Trophoblast cell (in vitro differentiated cells and primary cell): ENCODE results near the gene TBC1D22A.

ENCODE experiments used
- DNase-seq, 2 donors: peaks; one replicate each; pipeline ENCODE4 v3.0.0-alpha.2; 2016
- H2AFZ ChIP-seq: 2 replicates; pipeline ENCODE4 v1.6.1; 2013; ENCODE audit warnings: low read length, moderate library complexity, mild to moderate bottlenecking; ENCODE audit not compliant: insufficient read depth, poor library complexity
- H2AK5ac ChIP-seq: 2 replicates; pipeline ENCODE4 v1.6.1; 2013; ENCODE audit warnings: mild to moderate bottlenecking, low read length
- H2BK120ac ChIP-seq: 2 replicates; pipeline ENCODE4 v1.6.1; 2013; ENCODE audit warnings: low read length, mild to moderate bottlenecking, moderate library complexity; ENCODE audit not compliant: insufficient read depth, poor library complexity
- H2BK12ac ChIP-seq: 2 replicates; pipeline ENCODE4 v1.6.1; 2013; ENCODE audit warnings: mild to moderate bottlenecking, low read length, moderate library complexity
- H2BK5ac ChIP-seq: 2 replicates; pipeline ENCODE4 v1.6.1; 2013; ENCODE audit warnings: low read length, low read depth, moderate library complexity, mild to moderate bottlenecking; ENCODE audit not compliant: poor library complexity
- H3K14ac ChIP-seq: 2 replicates; pipeline ENCODE4 v1.6.1; 2013; ENCODE audit warnings: mild to moderate bottlenecking, low read length
- H3K18ac ChIP-seq: 2 replicates; pipeline ENCODE4 v1.6.1; 2013; ENCODE audit warnings: mild to moderate bottlenecking, low read length
- H3K23ac ChIP-seq: 2 replicates; pipeline ENCODE4 v1.6.1; 2013; ENCODE audit warnings: low read length
- H3K27ac ChIP-seq: 2 replicates; pipeline ENCODE4 v1.5.1; 2013; ENCODE audit warnings: low read depth, mild to moderate bottlenecking, inconsistent platforms, low read length, moderate library complexity
- H3K27me3 ChIP-seq: 2 replicates; pipeline ENCODE4 v1.6.1; 2013; ENCODE audit warnings: inconsistent platforms, mild to moderate bottlenecking, low read length, moderate library complexity; ENCODE audit not compliant: insufficient read depth
- H3K36me3 ChIP-seq, 2 experiments: 1 replicate in 1 of 2; 2 replicates in 1 of 2; pipeline ENCODE4 v1.6.1; 2013; ENCODE audit warnings: low read length in 2 of 2, mild to moderate bottlenecking in 2 of 2, moderate library complexity in 1 of 2; ENCODE audit not compliant: insufficient read depth in 2 of 2, control insufficient read depth in 1 of 2
- H3K4ac ChIP-seq: 2 replicates; pipeline ENCODE4 v1.6.1; 2013; ENCODE audit warnings: low read depth, mild to moderate bottlenecking, low read length, moderate library complexity
- H3K4me1 ChIP-seq, 2 experiments: 1 replicate in 1 of 2; 2 replicates in 1 of 2; pipeline ENCODE4 v1.6.1; 2013; ENCODE audit warnings: low read length in 2 of 2, mild to moderate bottlenecking in 2 of 2, moderate library complexity in 1 of 2; ENCODE audit not compliant: insufficient read depth in 2 of 2, control insufficient read depth in 1 of 2
- H3K4me2 ChIP-seq: 2 replicates; pipeline ENCODE4 v1.6.1; 2013; ENCODE audit warnings: inconsistent platforms, mild to moderate bottlenecking, low read length, moderate library complexity
- H3K4me3 ChIP-seq: 2 replicates; pipeline ENCODE4 v1.5.1; 2013; ENCODE audit warnings: mild to moderate bottlenecking, low read depth, low read length, inconsistent platforms
- H3K79me1 ChIP-seq: one replicate; pipeline ENCODE4 v1.6.1; 2013; ENCODE audit warnings: low read length
- H3K79me2 ChIP-seq: 2 replicates; pipeline ENCODE4 v1.6.1; 2013; ENCODE audit warnings: low read length, mild to moderate bottlenecking; ENCODE audit not compliant: control insufficient read depth, insufficient read depth, poor library complexity
- H3K9ac ChIP-seq: 2 replicates; pipeline ENCODE4 v1.6.1; 2013; ENCODE audit warnings: mild to moderate bottlenecking, low read length
- H3K9me3 ChIP-seq: 2 replicates; pipeline ENCODE4 v1.6.1; 2013; ENCODE audit warnings: low read depth, mild to moderate bottlenecking, control low read depth, inconsistent platforms, low read length; ENCODE audit not compliant: insufficient read depth
- H4K12ac ChIP-seq: 2 replicates; pipeline ENCODE4 v1.6.1; 2013; ENCODE audit warnings: low read depth, mild to moderate bottlenecking, low read length, moderate library complexity
- H4K8ac ChIP-seq: 2 replicates; pipeline ENCODE4 v1.6.1; 2013; ENCODE audit warnings: low read depth, mild to moderate bottlenecking, low read length, moderate library complexity
- H4K91ac ChIP-seq: one replicate; pipeline ENCODE4 v1.6.1; 2013; ENCODE audit warnings: low read depth, mild to moderate bottlenecking, low read length, moderate library complexity
- WGBS: extraction: QIAGEN DNeasy Blood & Tissue Kit; methylation state at CpG from one replicate; pipeline ENCODE4 v1.1.7; 2013; ENCODE audit warnings: missing lambda C conversion rate; ENCODE audit not compliant: insufficient read length, insufficient coverage; ENCODE audit errors: extremely low coverage; 5-methylcytosine and 5-hydroxymethylcytosine counted together

Gene TBC1D22A

DNA sequence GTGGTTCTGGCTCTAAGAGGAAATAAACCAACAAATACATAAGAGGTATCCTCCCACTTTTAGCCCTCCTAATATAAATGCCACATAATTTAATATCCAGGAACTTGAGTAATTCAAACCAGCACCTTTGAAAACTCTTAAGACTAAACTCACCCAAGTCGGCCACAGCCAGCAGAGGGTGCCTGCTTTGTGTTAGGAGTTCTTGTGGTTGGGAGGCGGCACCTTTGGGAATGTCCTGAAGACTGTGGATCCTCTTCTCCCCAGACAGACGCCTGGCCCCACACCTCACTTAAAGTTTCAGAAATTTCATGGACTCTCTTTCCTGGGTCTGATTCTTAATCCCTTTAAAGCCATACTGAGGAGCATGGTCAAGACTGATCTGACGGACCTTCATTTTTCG is 169.0 kb downstream of the TBC1D22A start:
- Histone ChIP-seq H2BK120ac (no peak overlapping the region), H3K79me1 (peaks cover 3% of the 10 kb centered on the region), H4K12ac (no peak overlapping the region), H4K8ac (no peak overlapping the region), H4K91ac (no peak overlapping the region), H3K36me3 (no peaks in the 10 kb centered on the region), H3K18ac (no peak overlapping the region), H3K4me2 (no peak overlapping the region), H3K79me2 (no peaks in the 10 kb centered on the region), H2BK5ac (no peak overlapping the region), H3K4ac (no peak overlapping the region), H3K4me3 (no peak overlapping the region), H3K14ac (no peak overlapping the region), H3K9me3 (peaks cover 2% of the 10 kb centered on the region), H3K27ac (no peak overlapping the region), H3K9ac (no peak overlapping the region), H2AK5ac (no peak overlapping the region), H2AFZ (no peak overlapping the region), H2BK12ac (no peak overlapping the region), H3K4me1 (peaks cover 13 to 19% of the 10 kb centered on the region in 2 experiments), H3K23ac (no peak overlapping the region), H3K27me3 (no peaks in the 10 kb centered on the region)
- DNase-seq: peak in 1 of 2 donors; percentile 23
- no CpG with 5 or more reads among the region's 5 CpGs for WGBS

DNA sequence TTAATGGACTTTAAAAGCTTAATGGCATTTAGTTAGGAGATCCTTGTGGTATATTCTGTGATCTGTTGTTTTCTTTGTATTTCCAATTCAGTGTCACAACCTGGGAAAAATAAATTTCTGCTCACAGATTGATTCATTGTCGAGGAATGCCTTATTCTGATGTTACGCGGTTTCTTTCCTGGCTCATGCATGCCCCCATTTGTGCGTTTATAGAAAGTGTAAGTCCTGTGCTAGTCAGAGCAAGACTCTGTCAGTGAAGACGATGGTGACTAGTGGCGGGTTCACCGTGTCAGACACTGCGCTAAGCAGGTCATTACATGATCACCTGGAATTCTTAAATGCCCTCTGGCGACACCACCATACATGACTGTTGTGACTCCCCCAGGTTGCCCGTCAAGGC is 169.4 kb downstream of the TBC1D22A start:
- peaks cover 2% of the 10 kb centered on the region for H3K9me3 ChIP-seq
- H3K27ac ChIP-seq: no peak overlapping the region
- H3K14ac ChIP-seq: no peak overlapping the region
- no peak overlapping the region for H3K23ac ChIP-seq
- no peak overlapping the region for H2AFZ ChIP-seq
- no peak overlapping the region for H3K4me2 ChIP-seq
- H3K18ac ChIP-seq: no peak overlapping the region
- H3K36me3 ChIP-seq: no peaks in the 10 kb centered on the region
- peak in 1 of 2 donors; percentile 51 for DNase-seq
- no peak overlapping the region for H3K4me3 ChIP-seq
- no peak overlapping the region for H2AK5ac ChIP-seq
- no peak overlapping the region for H2BK120ac ChIP-seq
- H3K79me1 ChIP-seq: peaks cover 3% of the 10 kb centered on the region
- H4K91ac ChIP-seq: no peak overlapping the region
- no peak overlapping the region for H2BK12ac ChIP-seq
- H3K9ac ChIP-seq: no peak overlapping the region
- no peak overlapping the region for H4K8ac ChIP-seq
- no peaks in the 10 kb centered on the region for H3K79me2 ChIP-seq
- H3K4me1 ChIP-seq: peaks cover 13 to 19% of the 10 kb centered on the region in 2 experiments
- H3K27me3 ChIP-seq: no peaks in the 10 kb centered on the region
- H2BK5ac ChIP-seq: no peak overlapping the region
- H4K12ac ChIP-seq: no peak overlapping the region
- H3K4ac ChIP-seq: no peak overlapping the region
- WGBS: no CpG with 5 or more reads among the region's 10 CpGs

DNA sequence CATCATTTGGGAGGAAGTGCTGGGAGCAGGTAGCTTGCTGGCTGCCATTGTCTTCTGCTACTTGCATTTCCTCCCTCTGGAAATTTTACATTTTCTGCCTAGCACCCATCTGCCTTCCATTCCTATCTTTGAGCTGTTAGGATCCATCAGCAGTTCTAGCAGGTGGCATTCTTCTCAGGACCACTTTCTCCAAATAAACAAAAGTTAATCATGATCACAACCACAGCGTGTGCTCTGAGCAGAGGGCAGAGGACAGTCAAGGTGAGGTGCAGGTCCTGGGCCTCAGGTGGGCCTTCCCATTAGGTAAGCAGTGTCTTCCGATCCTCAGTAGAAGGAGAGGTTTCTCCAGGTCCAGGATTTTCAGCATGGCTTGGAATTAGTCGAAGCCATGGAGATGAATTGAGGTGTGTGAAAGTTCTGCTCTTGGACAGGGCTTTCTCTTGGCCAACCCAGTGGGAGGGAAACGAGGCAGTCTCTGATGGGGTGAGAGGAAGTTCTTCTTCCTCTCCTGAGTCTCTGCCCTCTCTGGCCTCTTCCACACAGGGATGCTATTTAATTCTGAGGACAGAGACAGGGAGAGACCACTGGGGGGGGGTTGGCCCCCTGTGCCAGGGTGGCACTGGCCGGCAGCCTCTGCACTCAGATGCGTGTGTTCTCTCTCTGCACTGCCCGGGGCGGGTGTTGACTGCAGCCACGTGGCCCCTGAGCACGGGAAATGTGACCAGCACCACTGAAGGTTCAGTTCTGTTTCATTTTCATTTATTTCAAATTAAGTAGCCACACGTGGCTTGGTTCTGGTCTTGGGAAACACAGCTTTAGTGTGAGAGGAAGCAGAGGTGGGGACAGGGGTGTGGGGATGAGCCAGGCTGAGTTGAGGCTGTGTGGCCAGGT is 170.8 kb downstream of the TBC1D22A start:
- no peak overlapping the region for H3K18ac ChIP-seq

DNA sequence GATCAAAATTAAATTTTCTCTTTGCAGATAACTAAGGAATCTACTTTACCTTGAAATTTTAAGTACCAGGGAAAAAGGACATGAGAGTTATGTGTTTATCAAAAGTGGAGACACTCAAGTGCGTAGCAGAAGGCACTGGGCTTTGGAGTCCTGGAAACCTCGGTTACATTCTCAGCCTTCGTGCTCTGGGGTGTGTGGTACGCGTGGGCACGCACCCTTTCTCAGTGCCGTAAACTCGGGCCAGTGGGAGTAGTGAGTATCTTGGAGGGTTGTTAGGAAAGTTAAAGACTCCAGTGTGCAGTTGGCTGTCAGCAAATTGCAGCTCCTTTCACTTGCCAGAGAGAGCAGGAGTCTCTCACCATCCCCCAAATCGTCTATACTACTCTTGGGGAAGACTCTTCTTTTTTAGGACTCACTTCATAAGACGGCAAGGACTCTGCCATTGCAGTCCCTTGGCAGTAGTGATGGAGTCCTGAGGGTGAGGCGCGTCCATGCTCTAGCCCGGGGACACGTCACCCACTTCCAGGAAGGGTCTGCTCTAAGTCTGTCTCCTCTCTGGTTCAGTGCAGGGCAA is 171.8 kb downstream of the TBC1D22A start:
- no peak overlapping the region for H3K4ac ChIP-seq
- H3K79me1 ChIP-seq: peaks cover 3% of the 10 kb centered on the region
- H3K79me2 ChIP-seq: no peaks in the 10 kb centered on the region
- no peak overlapping the region for H3K4me2 ChIP-seq
- no peak overlapping the region for H3K4me3 ChIP-seq
- no peak overlapping the region for H3K9ac ChIP-seq
- H2BK5ac ChIP-seq: no peak overlapping the region
- H3K4me1 ChIP-seq: peaks cover 13 to 21% of the 10 kb centered on the region in 2 experiments
- H4K12ac ChIP-seq: no peak overlapping the region
- H3K18ac ChIP-seq: peak overlapping the region; percentile 5
- H4K91ac ChIP-seq: no peak overlapping the region
- no peaks in the 10 kb centered on the region for H3K27me3 ChIP-seq
- no peak overlapping the region for H2AFZ ChIP-seq
- no peak overlapping the region for H4K8ac ChIP-seq
- H3K23ac ChIP-seq: no peak overlapping the region
- peak overlapping the region; percentile 10 for H3K14ac ChIP-seq
- H2BK120ac ChIP-seq: peak overlapping the region; percentile 0
- H3K36me3 ChIP-seq: no peaks in the 10 kb centered on the region
- no peak overlapping the region for H2AK5ac ChIP-seq
- H3K9me3 ChIP-seq: peaks cover 2% of the 10 kb centered on the region
- DNase-seq: no peak
- peak overlapping the region; percentile 5 for H3K27ac ChIP-seq
- H2BK12ac ChIP-seq: no peak overlapping the region
- no CpG with 5 or more reads among the region's 14 CpGs for WGBS

More for the DNA sequence above, 170.8 kb downstream of the TBC1D22A start:
- Histone ChIP-seq H4K91ac (no peak overlapping the region), H4K12ac (no peak overlapping the region), H3K36me3 (no peaks in the 10 kb centered on the region), H2BK5ac (no peak overlapping the region), H3K79me1 (peaks cover 3% of the 10 kb centered on the region), H2AK5ac (no peak overlapping the region), H3K79me2 (no peaks in the 10 kb centered on the region), H3K4ac (peak overlapping the region; percentile 17), H3K9me3 (peaks cover 2% of the 10 kb centered on the region), H3K9ac (no peak overlapping the region), H2BK12ac (no peak overlapping the region), H3K4me1 (peaks cover 13 to 21% of the 10 kb centered on the region in 2 experiments), H4K8ac (no peak overlapping the region), H3K27ac (no peak overlapping the region), H3K23ac (no peak overlapping the region), H3K4me2 (no peak overlapping the region), H3K4me3 (no peak overlapping the region), H2AFZ (no peak overlapping the region), H2BK120ac (no peak overlapping the region), H3K14ac (no peak overlapping the region), H3K27me3 (no peaks in the 10 kb centered on the region)
- no peak for DNase-seq
- no CpG with 5 or more reads among the region's 11 CpGs for WGBS
